ENCODE results near the gene GDNF.
A peak's percentile ranks its signal among the peaks of the same experiment; 100 is the strongest.

The GDNF gene

DNA sequence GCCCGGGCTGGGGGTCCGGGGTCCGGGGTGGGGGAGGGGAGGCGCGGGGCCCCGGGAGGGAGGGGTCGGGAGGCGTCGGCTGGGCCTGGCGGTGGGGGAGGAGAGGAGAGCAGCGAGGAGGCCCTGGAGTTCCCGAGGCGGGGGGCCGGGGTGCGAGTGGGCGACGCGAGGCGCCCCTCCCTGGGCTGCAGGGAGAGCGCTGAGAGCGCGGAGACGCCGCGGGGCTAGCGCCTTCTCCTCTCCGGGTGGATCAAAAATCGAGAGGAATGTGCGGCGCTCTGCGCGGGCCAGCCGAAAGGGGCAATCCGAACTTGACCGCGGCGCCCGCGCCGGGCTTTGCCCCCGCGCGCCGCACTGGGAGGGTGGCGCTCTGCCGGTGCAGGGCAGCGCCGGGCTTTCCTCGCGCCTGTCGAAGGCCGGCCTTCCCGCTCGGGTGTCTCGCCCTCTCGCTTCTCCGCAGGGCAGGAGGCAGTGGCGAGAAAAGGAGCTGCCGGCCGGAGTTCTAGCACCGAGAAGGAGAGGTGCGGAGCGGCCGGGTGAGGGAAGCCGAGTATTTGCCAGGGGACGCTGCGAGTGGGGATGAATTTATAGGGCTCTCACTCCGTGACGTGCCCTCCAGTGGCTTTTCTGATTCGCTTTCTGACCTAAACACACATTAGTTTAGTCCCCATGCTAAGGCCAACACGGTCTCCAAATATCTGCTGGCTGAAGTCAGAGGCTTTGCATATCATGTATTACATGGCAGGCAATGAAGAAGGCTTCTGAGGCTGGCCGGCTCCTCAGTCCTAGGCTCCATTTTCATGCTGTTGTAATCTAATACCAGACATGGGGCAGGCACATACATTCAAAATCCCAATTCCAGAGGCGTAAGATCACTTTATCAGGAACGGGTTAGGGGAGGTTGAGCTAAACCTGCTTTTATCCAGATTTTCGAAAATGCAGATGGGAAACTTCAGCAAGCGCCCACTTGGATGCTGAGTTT, 503 bp upstream of the GDNF start:
- TF ChIP-seq, protein P1, sequence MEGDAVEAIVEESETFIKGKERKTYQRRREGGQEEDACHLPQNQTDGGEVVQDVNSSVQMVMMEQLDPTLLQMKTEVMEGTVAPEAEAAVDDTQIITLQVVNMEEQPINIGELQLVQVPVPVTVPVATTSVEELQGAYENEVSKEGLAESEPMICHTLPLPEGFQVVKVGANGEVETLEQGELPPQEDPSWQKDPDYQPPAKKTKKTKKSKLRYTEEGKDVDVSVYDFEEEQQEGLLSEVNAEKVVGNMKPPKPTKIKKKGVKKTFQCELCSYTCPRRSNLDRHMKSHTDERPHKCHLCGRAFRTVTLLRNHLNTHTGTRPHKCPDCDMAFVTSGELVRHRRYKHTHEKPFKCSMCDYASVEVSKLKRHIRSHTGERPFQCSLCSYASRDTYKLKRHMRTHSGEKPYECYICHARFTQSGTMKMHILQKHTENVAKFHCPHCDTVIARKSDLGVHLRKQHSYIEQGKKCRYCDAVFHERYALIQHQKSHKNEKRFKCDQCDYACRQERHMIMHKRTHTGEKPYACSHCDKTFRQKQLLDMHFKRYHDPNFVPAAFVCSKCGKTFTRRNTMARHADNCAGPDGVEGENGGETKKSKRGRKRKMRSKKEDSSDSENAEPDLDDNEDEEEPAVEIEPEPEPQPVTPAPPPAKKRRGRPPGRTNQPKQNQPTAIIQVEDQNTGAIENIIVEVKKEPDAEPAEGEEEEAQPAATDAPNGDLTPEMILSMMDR (IDR thresholded peaks at IDR 0.05) = no peak
- Histone ChIP-seq H3K36me3 (no peaks in the 10 kb centered on the region), H3K4me3 (ENCODE audit: low read depth in 1 of 2, low read length in 1 of 2) (no peak overlapping the region), H3K27me3 (peaks cover 100% of the 10 kb centered on the region), H3K4me1 (ENCODE audit: control insufficient read depth in 1 of 2, insufficient read depth in 1 of 2, low read depth in 1 of 2, low read length in 1 of 2) (peaks cover 20 to 27% of the 10 kb centered on the region in 2 experiments), H3K9me3 (no peaks in the 10 kb centered on the region), H3K27ac (no peak overlapping the region)

DNA sequence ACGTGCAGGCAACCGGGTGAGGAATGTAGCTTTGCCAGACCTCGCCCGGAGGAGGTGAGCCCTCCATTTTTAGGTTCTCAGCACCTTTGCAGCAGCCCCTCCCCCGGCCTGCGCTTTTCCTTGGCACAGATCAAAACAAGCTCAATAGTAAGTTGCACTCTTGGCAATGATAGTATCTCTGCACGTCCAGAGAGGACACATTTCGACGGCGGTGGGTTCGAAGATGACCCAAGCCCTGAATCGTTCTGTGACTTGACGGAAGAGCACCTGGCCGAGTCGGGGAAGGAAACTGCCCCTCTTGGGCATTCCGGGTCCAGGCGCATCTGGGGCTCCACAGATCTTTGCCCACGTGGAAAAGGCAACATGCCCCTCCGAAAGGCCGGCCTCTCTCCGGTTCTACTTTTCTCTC, 904 bp downstream of the GDNF start:
- no peak overlapping the region for H3K4me3 ChIP-seq (ENCODE audit: low read depth in 1 of 2, low read length in 1 of 2)

DNA sequence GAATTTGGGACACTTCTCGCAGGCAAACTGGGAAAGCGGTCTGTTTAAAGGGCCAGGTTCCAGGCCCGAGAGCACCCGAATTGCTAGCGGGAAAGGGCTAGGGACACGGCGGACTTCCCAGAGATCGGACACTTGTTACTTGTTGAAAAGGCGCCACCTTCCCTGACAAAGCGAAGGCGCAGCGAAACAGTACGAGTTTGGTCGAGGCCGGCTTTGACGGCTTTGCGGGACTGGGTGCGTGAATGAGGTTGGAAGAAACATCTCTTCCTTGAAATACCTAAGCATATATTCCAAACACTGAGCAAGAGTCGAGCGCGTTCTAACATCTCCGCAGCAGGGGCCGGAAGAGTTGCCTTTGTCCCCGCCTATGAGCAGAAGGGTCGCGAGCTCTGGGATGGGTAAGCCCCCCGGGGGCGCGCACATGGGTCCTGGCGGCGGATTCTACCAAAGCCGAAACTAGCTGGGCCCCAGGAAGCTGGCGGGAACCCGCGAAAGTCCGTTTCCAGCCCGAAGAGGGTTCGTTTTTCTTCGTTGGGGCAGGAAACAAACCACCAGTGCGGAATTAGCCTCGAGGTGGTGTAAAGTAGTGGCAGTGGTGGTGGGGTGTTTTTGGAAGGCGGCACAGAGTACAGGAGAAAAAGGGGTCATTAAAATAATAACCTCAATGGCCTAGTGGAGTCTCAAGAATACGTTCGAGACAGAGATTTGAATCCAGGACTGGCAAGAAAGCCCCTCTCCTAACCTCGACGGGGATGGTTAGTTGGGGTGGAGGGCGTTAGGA, 1.5 kb downstream of the GDNF start:
- TF ChIP-seq, protein P1 (IDR thresholded peaks at IDR 0.05) = no peak
- Histone ChIP-seq H3K9me3 (no peaks in the 10 kb centered on the region), H3K36me3 (no peaks in the 10 kb centered on the region), H3K27ac (no peak overlapping the region), H3K4me1 (ENCODE audit: control insufficient read depth in 1 of 2, insufficient read depth in 1 of 2, low read depth in 1 of 2, low read length in 1 of 2) (peaks cover 20 to 27% of the 10 kb centered on the region in 2 experiments), H3K4me3 (ENCODE audit: low read depth in 1 of 2, low read length in 1 of 2) (peak overlapping the region; percentile 20 to 41), H3K27me3 (peaks cover 100% of the 10 kb centered on the region)

More for the DNA sequence above, 904 bp downstream of the GDNF start:
- TF ChIP-seq, protein P1 (IDR thresholded peaks at IDR 0.05) = no peak
- Histone ChIP-seq H3K27ac (no peak overlapping the region), H3K27me3 (peaks cover 100% of the 10 kb centered on the region), H3K4me1 (ENCODE audit: control insufficient read depth in 1 of 2, insufficient read depth in 1 of 2, low read depth in 1 of 2, low read length in 1 of 2) (peaks cover 20 to 27% of the 10 kb centered on the region in 2 experiments), H3K9me3 (no peaks in the 10 kb centered on the region), H3K36me3 (no peaks in the 10 kb centered on the region)

DNA sequence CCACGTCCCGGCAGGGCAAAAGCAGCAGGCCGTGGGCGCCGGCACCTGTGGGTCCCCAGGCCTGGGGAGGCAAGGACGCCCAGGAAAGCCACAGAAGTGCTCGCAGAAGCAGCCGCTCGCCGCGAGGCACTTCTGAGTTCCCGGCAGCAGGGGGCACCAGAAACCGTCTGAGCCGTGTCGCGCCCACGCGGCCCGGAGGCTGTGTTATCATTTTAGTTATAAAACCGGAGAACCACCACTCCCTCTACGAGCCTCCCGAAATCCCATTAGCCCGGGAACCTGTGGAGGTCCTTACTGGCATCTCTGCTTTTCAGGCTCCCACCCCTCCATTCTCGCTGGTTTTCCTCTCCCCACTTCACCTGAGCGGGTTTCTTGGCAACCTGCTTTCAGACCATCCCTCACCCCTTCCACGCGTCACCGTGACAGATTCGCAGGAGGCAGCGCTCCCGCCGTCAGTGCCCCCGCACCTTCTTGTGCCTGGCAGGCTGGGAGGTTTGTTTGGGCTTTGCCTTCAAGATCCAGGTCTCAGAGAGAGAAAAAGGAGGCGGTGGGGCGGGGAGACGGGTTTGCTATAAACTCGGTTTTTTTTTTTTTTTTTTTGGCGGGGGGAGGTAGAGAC, 2.3 kb downstream of the GDNF start:
- H3K4me1 ChIP-seq (ENCODE audit: control insufficient read depth in 1 of 2, insufficient read depth in 1 of 2, low read depth in 1 of 2, low read length in 1 of 2) = peaks cover 20 to 27% of the 10 kb centered on the region in 2 experiments
- H3K27me3 ChIP-seq = peaks cover 100% of the 10 kb centered on the region
- TF ChIP-seq, protein P1 (IDR thresholded peaks at IDR 0.05) = peak; percentile 56
- peak overlapping the region; percentile 41 to 57 for H3K4me3 ChIP-seq (ENCODE audit: low read depth in 1 of 2, low read length in 1 of 2)
- no peaks in the 10 kb centered on the region for H3K36me3 ChIP-seq
- H3K27ac ChIP-seq = no peak overlapping the region
- no peaks in the 10 kb centered on the region for H3K9me3 ChIP-seq

Measured in neutrophil (primary cell).